GM19452 (cell line): Measurements from ENCODE around the gene ATP8B1.
"Not testable (repeated sequence)": the region's sequence is repeated elsewhere in the genome, so short reads cannot be mapped to it uniquely, and the experiment has no call there.

Experiments used
- ATAC-seq: cut with Tn5 transposase; IDR thresholded peaks from one replicate; pipeline ENCODE4 v1.9.1; 2021; ENCODE audit not compliant: unreplicated experiment

Gene ATP8B1

DNA sequence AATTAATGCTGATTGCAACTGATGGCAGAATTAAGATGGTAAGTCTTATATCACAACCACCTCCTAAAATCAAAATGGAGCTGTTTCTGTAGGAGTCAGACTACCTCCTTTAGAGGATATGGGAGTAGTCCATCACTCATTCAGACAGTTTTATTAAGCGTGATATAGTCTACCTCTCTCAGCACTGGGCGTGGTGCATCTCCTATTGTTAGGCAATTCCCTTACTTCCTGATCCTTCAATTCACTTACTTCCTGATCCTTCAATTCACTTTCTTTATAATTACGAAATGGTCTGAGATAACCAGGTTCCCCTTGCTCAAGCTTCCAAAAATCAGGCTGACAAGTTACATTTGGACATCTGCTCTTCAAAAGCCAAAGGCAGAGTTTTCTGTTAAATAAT is 31.9 kb downstream of the ATP8B1 start:
- no peak for ATAC-seq

DNA sequence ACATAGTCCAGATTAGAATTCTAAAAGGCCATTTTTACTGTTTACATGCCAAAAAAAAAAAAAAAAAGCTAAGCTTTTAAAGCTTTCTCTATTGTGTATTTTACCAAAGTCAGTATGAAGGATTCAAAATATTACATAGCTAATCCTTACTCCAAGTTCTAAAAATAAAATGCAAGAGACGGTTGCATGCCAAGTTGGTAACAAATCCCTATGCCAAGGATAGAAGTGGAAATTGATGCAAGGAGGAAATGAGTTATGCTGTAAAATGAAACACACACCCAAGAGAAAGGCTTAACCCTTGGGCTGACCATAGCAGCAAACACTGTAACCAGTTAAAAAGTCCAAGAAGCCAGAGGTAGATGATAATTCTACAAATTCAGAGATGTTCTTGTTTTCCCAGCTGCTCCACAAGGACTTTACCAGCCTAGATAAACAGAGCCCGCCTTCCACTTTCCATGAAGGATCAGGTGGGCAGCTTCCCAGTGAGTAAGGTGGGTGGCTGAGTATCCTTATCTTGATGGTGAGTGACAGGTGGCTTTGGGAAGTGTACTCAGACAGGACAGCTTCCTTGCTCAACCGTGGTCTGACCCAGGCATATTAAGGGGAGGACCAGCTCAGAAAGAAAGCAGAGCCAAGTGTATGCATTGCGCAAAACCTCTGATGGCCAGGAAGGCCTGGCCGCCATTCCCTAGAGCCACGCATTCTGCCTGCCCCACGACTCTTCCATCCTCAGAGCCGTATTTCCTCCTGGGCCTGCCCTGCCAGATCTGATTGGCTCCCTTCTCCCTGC is 34.4 kb downstream of the ATP8B1 start:
- no peak for ATAC-seq

- no peak for ATAC-seq
These were observed 35.7 kb downstream of the ATP8B1 start for GRCh38 chr18:57767259-57768050.

DNA sequence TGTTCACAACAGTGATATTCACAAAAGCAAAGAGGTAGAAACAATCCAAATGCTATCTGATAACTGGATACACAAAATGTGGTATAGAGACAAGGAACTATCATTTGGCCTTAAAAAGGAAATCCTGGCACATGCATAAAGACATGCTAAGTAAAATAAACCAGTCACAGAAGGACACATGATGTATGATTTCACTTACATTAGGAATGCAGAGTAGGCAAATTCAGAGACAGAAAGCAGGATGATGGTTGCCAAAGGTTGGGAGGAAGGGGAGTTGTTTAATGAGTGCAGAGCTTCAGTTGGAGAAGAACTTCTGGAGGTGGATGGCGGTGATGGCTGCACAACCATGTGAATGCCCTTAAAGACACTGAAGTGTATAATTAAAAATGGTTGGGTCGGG is 38.1 kb downstream of the ATP8B1 start:
- ATAC-seq = no peak

- no peak for ATAC-seq
These were observed 39.0 kb downstream of the ATP8B1 start for GRCh38 chr18:57764087-57764486.

DNA sequence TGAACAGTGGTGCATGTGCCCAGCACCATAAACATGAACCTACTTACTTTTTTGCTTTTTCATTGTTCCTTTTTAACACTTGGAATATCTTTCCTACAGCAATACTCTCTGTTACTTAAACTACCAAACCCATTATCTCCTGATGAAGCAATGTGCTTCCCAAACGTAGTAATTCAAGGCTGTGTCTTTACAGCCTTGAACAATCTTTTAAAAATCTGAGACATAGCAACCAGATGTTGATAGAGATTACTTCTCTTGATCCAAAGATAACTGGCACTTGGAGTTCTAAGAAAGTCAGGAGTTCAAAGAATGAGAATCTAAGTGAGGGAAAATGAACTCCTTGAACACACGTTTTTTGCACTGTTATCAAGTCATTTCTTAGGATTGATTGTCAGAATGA is 40.4 kb downstream of the ATP8B1 start:
- ATAC-seq = no peak

DNA sequence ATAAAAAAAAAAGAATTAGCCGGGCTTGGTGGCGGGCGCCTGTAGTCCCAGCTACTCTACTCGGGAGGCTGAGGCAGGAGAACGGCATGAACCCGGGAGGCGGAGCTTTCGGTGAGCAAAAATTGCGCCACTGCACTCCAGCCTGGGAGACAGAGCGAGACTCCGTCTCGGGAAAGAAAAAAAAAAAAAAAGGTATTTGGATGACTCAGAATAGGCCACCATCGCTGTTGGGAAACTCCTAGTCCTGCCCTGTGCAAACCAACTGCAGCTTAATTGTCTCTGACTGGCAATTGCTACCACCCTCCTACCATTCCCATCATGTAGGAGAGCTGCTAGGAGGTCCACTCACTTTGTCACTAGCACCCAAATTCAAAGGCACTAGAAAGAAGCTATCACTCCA is 43.5 kb downstream of the ATP8B1 start:
- no peak for ATAC-seq

DNA sequence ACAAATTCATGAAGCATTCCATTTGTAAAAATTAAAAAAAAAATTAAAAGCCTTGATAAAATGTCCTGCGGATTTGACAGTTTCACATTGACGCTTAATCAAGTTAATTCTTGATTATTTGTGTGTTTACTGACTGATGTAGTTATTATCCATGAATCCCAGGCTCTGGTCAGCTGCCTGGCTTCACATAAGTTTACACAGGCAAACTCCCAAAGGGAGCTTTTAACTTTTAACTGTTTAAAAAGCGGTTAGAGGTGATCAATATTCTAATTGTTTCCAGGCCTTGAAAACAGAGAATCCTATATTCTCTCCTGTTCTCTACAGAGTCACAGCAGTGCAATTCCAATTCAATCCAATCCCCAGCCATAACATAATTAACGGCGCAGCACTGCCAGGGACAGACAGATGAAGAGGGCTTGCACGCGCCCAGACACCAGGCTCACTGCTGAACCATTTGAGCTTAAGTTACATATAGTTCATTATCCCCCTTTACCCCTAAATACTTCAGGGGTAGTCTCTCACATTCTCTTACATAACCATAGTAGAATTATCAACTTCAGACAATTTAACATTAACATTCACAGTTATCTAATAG is 47.5 kb downstream of the ATP8B1 start:
- ATAC-seq = no peak

- ATAC-seq = peak; percentile 91
These were observed 48.4 kb downstream of the ATP8B1 start for GRCh38 chr18:57754577-57755338.

GRCh38 chr18:57753063-57753462 is 50.1 kb downstream of the ATP8B1 start:
- no peak for ATAC-seq

DNA sequence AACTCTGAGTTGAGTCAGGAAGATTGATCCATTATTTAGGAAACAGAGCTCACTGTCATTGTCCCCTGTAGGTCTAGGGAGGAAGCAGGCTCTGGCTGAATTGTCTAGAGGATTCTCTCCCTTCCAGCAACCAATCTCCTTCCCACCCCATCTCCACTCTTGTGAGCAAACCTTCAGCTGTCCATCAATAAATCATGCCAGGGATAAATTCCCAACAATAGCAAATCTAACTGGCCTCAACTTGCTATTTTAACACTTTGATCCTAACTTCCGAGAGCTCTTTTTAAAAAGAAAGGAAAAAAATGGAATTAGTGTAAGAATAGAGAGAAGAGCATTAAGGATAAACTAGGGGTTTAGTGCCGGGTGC is 53.5 kb downstream of the ATP8B1 start:
- ATAC-seq = no peak

DNA sequence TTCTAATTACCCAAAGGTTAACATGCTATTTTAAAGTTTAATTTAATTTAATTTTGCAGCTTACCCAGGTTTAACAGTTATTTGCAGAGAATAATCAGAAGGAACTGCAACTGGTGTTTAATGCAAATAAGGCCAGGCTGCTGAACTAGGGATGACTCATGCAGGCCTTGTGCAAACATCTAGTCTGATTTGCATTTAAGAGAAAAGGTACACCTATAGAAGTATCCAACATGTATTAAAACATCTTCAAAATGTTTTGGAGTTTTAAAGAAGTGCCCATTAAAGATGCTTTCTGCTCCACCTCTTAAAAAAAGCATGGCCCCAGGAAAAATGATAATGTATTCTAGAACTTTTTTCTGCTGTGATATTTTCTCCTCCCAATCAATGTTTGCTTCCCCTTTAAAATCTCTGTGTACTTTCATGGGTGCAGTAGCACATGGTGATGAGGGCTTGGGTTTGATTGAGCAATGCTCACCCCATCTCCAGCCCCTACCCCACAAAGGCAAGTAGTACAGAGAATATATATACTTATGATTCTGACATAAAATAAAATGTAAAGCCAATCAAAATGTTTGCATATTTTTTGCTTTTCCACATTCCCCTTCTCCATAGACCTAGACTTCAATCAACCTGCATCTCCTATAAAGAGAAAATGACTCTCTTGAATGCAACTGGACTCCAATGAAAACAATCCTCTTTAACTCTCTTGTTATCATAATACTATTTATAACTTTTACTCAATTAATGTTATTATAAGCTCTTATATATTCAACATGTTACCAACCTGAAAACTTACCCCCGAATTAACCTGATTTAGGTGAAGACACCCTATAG is 54.1 kb downstream of the ATP8B1 start:
- ATAC-seq = peak; percentile 96

GRCh38 chr18:57747809-57748680 is 55.1 kb downstream of the ATP8B1 start:
- peak; percentile 25 for ATAC-seq

GRCh38 chr18:57744211-57744694 is 58.9 kb downstream of the ATP8B1 start:
- no peak for ATAC-seq

DNA sequence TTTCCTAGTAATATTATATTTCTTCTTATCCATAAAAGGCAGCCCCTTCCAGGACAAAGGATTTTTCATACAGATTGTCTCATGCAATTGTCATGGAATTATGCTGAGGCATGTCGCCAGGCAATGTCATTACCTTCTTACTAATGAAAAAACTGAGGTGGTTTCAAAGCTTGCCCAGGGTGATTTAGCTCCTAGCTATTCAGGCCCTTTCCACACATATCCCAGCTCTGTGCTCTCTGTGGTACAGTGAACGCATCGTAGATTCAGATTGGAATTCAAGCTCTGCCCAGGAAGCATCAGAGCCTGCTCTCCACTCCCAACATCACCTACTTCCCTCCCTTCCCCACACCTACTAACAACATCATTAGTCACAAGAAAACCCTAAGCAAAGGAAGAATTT is 60.1 kb downstream of the ATP8B1 start:
- no peak for ATAC-seq

DNA sequence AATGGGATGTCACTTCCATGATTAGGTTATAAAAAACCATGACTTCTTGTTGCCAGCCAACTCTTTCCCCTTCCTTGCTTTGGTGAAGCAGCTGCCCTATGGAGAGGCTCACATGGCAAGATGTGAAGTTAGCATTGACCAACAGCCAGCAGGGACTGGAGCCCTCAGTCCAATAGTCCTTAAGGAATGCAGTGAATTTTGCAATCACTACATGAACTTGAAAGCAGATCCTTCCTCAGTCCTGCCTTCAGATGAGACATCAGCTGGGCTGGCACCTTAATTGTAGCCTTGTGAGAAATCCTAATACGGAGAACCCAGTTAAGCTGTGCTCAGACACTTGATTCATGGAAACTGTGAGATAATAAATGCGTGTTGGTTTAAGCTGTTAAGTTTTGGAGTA is 61.8 kb downstream of the ATP8B1 start:
- ATAC-seq = no peak

DNA sequence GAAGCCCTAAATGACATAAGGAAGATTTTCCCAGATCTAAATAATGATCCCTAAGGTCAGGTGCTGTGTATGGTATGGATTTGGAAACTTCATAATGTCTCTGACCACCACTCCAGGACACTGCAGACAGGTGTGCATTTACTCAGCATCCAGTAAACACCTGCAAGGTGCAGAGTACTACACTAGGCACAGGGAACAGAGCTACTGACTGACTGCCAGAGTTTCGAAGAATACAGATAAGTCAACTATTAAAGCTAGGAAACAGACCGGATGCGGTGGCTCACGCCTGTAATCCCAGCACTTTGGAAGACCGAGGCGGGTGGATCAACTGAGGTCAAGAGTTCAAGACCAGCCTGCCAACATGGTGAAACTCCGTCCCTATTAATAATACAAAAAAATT is 65.0 kb downstream of the ATP8B1 start:
- ATAC-seq = no peak

DNA sequence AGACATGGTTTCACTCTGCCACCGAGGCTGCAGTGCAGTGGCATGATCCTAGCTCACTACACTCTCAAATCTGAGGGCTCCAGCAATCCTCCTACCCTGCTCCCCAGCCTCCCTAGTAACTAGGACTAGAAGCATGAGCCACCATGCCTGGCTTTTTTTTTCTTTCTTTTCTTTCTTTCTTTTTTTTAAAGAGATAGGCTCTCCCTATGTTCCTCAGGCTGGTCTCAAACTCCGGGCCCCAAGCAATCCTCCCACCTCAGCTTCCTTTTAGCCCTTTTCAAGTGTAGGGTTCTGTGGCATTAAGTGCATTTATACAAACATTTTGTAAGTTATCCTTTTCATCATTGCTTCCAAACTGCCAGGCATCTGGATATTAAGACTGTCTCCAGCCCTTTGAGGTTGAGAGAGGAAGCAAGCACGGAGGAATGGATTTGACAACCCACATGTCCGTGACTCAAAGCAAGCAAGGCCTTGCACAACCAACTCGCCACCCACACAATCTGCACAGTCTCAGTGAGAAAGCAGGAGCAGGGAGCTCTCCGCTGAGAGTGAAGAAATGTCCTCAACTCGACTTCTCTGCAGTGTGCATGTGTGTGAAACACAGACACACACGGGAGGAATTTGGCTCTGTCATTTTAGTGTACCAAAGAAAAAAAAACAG is 65.6 kb downstream of the ATP8B1 start:
- ATAC-seq = no peak

- ATAC-seq = not testable (repeated sequence)
These were observed 68.1 kb downstream of the ATP8B1 start for GRCh38 chr18:57735042-57735441.
